Glomerular visceral epithelial cell (primary cell): Measurements from ENCODE around the gene BANF2.
A peak's percentile ranks its signal among the peaks of the same experiment; 100 is the strongest.

ENCODE experiments used
- DNase-seq: peaks from one replicate; pipeline ENCODE4 v3.0.0-alpha.2; 2016; ENCODE audit errors: extremely low spot score

The BANF2 gene

GRCh38 chr20:17664025-17664633 lies 35.6 kb upstream of the BANF2 start:
- no peak for DNase-seq

GRCh38 chr20:17665756-17666155 lies 34.0 kb upstream of the BANF2 start:
- no peak for DNase-seq

GRCh38 chr20:17666481-17666880 lies 33.3 kb upstream of the BANF2 start:
- no peak for DNase-seq

GRCh38 chr20:17667445-17667844 lies 32.3 kb upstream of the BANF2 start:
- no peak for DNase-seq

- DNase-seq, result no peak
These were observed 31.3 kb upstream of the BANF2 start for GRCh38 chr20:17668432-17668831.

GRCh38 chr20:17669306-17669931 lies 30.3 kb upstream of the BANF2 start:
- no peak for DNase-seq

GRCh38 chr20:17671011-17671410 lies 28.8 kb upstream of the BANF2 start:
- no peak for DNase-seq

- no peak for DNase-seq
These were observed 28.2 kb upstream of the BANF2 start for GRCh38 chr20:17671565-17671964.

GRCh38 chr20:17673084-17673483 lies 26.7 kb upstream of the BANF2 start:
- no peak for DNase-seq

- no peak for DNase-seq
These were observed 24.8 kb upstream of the BANF2 start for GRCh38 chr20:17674722-17675518.

- no peak for DNase-seq
These were observed 24.0 kb upstream of the BANF2 start for GRCh38 chr20:17675519-17676377.

- DNase-seq, result no peak
These were observed 23.4 kb upstream of the BANF2 start for GRCh38 chr20:17676378-17676759.

GRCh38 chr20:17676942-17677341 lies 22.8 kb upstream of the BANF2 start:
- DNase-seq, result no peak

GRCh38 chr20:17678295-17678694 lies 21.5 kb upstream of the BANF2 start:
- no peak for DNase-seq

GRCh38 chr20:17678886-17679285 lies 20.9 kb upstream of the BANF2 start:
- no peak for DNase-seq

- peak; percentile 62 for DNase-seq
These were observed 19.6 kb upstream of the BANF2 start for GRCh38 chr20:17679941-17680835.

GRCh38 chr20:17680836-17681725 lies 18.7 kb upstream of the BANF2 start:
- DNase-seq, result peak; percentile 81

- no peak for DNase-seq
These were observed 18.1 kb upstream of the BANF2 start for GRCh38 chr20:17681726-17682102.

GRCh38 chr20:17682103-17682888 lies 17.5 kb upstream of the BANF2 start, which contains the start of gene RRBP1:
Gene RRBP1, minus strand, starts transcription at chr20:17682242. Its CDS starts 21,735 bp downstream, at chr20:17660507.
- peak; percentile 100 for DNase-seq
